GM19328 (cell line): ENCODE results near the gene UBA6.

Experiments
- ATAC-seq: cut with Tn5 transposase; IDR thresholded peaks from one replicate; pipeline ENCODE4 v1.9.1; 2021; ENCODE audit warnings: mild to moderate bottlenecking, moderate library complexity; ENCODE audit not compliant: unreplicated experiment

The UBA6 gene

GRCh38 chr4:67581208-67581857 is 119.6 kb downstream of the UBA6 start:
- ATAC-seq: no peak

GRCh38 chr4:67580577-67580976 is 120.4 kb downstream of the UBA6 start:
- ATAC-seq: no peak

- ATAC-seq: no peak
Measured at GRCh38 chr4:67576538-67576937, 124.4 kb downstream of the UBA6 start.

- no peak for ATAC-seq
Measured at GRCh38 chr4:67576059-67576466, 124.9 kb downstream of the UBA6 start.

GRCh38 chr4:67575232-67576058 is 125.5 kb downstream of the UBA6 start:
- ATAC-seq: peak; percentile 96

GRCh38 chr4:67573193-67573592 is 127.8 kb downstream of the UBA6 start:
- ATAC-seq: no peak

GRCh38 chr4:67571975-67572374 is 129.0 kb downstream of the UBA6 start:
- ATAC-seq: no peak

GRCh38 chr4:67570537-67570936 is 130.4 kb downstream of the UBA6 start:
- no peak for ATAC-seq

- no peak for ATAC-seq
Measured at GRCh38 chr4:67568820-67569219, 132.1 kb downstream of the UBA6 start.

GRCh38 chr4:67566335-67566734 is 134.6 kb downstream of the UBA6 start:
- ATAC-seq: no peak

GRCh38 chr4:67565284-67565683 is 135.7 kb downstream of the UBA6 start:
- ATAC-seq: no peak
